ENCODE results near the gene CRACDL.

DNA sequence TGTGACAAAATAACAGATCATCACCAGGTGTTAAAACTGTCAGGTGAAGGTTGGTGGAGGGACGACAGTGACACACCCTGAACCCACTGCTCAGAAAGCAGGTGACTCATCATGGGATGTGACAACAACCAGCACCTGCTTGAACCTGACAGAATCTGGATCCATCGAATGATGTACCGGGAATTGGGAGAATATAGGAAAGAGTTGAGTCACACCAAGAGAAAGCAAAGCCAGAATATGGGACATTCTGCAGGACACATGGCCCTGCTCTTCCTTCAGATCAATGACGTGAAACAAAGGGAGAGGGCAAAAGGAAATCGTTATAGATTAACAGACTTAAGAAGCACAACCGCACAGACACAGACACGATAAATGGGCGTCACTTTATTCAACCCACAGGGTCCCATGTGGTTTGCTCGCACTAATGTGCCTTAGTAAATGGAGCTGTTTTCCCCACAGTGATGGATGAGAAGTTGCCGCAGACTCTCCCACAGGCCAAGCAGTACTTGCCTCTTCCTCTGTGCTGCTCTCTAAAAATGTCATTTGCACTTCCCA lies 100.1 kb downstream of the CRACDL start:
- no peak for TF ChIP-seq CTCF (IDR thresholded peaks at IDR 0.05; ENCODE audit: low read depth, low read length)
- TF ChIP-seq EZH2phosphoT487 (IDR thresholded peaks at IDR 0.05; ENCODE audit: low read depth): no peak
